H1 (cell line): ENCODE data around the gene SLC7A7. TPM values are rescaled to one million over a fixed set of nuclear protein-coding genes. Genes with fewer than 3 reads are reported as not detected.

Experiments
- polyA plus RNA-seq, 7 experiments: library from polyadenylated mRNA; depleted of rRNA in 3 of 7; stranded (reverse) in 5 of 7; unstranded in 2 of 7; fragments of >200 nt in 5 of 7; fragments of 200-250 nt in 2 of 7; gene quantifications; 1 replicate in 5 of 7; 2 replicates in 1 of 7; 4 replicates in 1 of 7; pipeline versions ENCODE4 v1.2.1 to v1.2.3, GENCODE V29; 2011 to 2013; ENCODE audit warnings: missing spikeins in 2 of 7, mixed read lengths in 2 of 7
- total RNA-seq: library from RNA; stranded (reverse); fragmentation: NEBNext Ultra II Directional; extraction: Animal tissue kit (Norgen Biotek cat#: 25700); gene quantifications from 2 replicates; pipeline ENCODE4 v1.2.1, GENCODE V29; 2021
- TF ChIP-seq, protein P1 (sequence below): IDR thresholded peaks from 2 replicates; pipeline ENCODE4 v1.6.1; 2012; ENCODE audit warnings: inconsistent platforms

SLC7A7 gene
- total and polyA plus RNA-seq, 2 of the 8 experiments (the other 6 are each of a cell fraction or from before 2014, with no cell fraction given), result 5.8 to 14.9 TPM

DNA sequence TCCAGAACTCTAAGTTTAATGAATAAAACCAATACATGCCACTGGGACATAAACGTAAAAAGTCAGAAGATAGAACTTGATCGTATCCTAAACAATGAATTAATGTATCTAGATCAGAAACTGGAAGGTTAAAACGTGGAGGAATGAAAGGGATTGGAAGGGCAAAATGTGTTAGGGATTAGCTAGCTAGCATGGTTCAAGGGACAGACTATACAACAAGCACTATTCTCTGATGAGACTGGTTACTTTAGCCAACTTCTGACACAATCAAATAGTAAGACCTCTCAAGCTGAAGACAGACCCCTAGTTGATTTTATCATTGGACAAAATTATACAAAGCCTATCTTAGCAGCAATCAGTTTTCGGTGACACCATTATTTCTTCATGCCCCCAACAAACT, 67.5 kb downstream of the SLC7A7 start (continued):
- TF ChIP-seq, protein P1, sequence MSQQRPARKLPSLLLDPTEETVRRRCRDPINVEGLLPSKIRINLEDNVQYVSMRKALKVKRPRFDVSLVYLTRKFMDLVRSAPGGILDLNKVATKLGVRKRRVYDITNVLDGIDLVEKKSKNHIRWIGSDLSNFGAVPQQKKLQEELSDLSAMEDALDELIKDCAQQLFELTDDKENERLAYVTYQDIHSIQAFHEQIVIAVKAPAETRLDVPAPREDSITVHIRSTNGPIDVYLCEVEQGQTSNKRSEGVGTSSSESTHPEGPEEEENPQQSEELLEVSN, result no peak
- TF ChIP-seq, all 59 proteins: peak for 0
